ENCODE measurements around the gene HERC6. TPM values are rescaled to one million over a fixed set of nuclear protein-coding genes. Genes with fewer than 3 reads are reported as not detected.
A peak's percentile ranks its signal among the peaks of the same experiment; 100 is the strongest.
"Not testable (repeated sequence)": the region's sequence is repeated elsewhere in the genome, so short reads cannot be mapped to it uniquely, and the experiment has no call there.

The HERC6 gene
- total and polyA plus RNA-seq, 2 donors from 2014 or later = 7.4 to 15.7 TPM

GRCh38 chr4:88366460-88366859, 12.2 kb upstream of the HERC6 start:
- no peaks in the 10 kb centered on the region for H3K36me3 ChIP-seq (ENCODE audit: control insufficient read depth in 2 of 3, insufficient read depth in 3 of 3, low read length in 3 of 3)
- DNase-seq (no peak), FAIRE-seq (no peak)
- no peaks in the 10 kb centered on the region for H3K9me3 ChIP-seq (ENCODE audit: control insufficient read depth in 2 of 3, insufficient read depth in 1 of 3, low read length in 3 of 3)
- no peaks in the 10 kb centered on the region for H3K27me3 ChIP-seq (ENCODE audit: control insufficient read depth, insufficient read depth, low read length)
- intact Hi-C loops (cut with DNase I) = loop anchor here (10.0 kb wide), 1 partner anchor 148 kb away; no protein-coding TSS in a partner anchor
- H3K9ac ChIP-seq (ENCODE audit: low read length in 3 of 3) = no peak overlapping the region
- H3K4me1 ChIP-seq (ENCODE audit: control insufficient read depth in 2 of 3, insufficient read depth in 2 of 3, low read depth in 1 of 3, low read length in 3 of 3) = no peaks in the 10 kb centered on the region
- H3K4me3 ChIP-seq (ENCODE audit: low read length in 3 of 3) = no peak overlapping the region
- H3K27ac ChIP-seq (ENCODE audit: low read depth in 2 of 2, low read length in 2 of 2) = no peak overlapping the region
- TF ChIP-seq, protein P1, sequence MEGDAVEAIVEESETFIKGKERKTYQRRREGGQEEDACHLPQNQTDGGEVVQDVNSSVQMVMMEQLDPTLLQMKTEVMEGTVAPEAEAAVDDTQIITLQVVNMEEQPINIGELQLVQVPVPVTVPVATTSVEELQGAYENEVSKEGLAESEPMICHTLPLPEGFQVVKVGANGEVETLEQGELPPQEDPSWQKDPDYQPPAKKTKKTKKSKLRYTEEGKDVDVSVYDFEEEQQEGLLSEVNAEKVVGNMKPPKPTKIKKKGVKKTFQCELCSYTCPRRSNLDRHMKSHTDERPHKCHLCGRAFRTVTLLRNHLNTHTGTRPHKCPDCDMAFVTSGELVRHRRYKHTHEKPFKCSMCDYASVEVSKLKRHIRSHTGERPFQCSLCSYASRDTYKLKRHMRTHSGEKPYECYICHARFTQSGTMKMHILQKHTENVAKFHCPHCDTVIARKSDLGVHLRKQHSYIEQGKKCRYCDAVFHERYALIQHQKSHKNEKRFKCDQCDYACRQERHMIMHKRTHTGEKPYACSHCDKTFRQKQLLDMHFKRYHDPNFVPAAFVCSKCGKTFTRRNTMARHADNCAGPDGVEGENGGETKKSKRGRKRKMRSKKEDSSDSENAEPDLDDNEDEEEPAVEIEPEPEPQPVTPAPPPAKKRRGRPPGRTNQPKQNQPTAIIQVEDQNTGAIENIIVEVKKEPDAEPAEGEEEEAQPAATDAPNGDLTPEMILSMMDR (IDR thresholded peaks at IDR 0.05; ENCODE audit: borderline replicate concordance, extremely low read depth, insufficient read depth) = no peak

DNA sequence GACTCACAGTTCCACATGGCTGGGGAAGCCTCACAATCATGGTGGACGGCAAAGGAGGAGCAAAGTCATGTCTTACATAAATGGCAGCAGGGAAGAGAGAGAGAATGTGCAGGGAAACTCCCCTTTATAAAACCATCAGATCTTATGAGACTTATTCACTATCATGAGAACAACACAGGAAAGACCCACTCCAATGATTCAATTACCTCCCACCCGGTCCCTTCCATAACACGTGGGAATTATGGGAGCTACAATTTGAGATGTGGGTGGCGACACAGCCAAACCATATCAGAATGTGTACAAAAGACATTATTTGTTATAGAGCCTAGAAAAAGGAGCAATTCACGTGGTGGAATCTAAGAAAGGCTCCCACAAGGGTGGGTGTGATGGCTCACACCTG, 10.8 kb upstream of the HERC6 start:
- no peak for FAIRE-seq
- DNase-seq = no peak
- no peak overlapping the region for H3K27ac ChIP-seq (ENCODE audit: low read depth in 2 of 2, low read length in 2 of 2)
- no peaks in the 10 kb centered on the region for H3K9me3 ChIP-seq (ENCODE audit: control insufficient read depth in 2 of 3, insufficient read depth in 1 of 3, low read length in 3 of 3)
- H3K4me1 ChIP-seq (ENCODE audit: control insufficient read depth in 2 of 3, insufficient read depth in 2 of 3, low read depth in 1 of 3, low read length in 3 of 3) = no peaks in the 10 kb centered on the region
- intact Hi-C loops (cut with DNase I) = loop anchor here (10.0 kb wide), 1 partner anchor 147 kb away; no protein-coding TSS in a partner anchor
- H3K36me3 ChIP-seq (ENCODE audit: control insufficient read depth in 2 of 3, insufficient read depth in 3 of 3, low read length in 3 of 3) = no peaks in the 10 kb centered on the region
- no peak overlapping the region for H3K4me3 ChIP-seq (ENCODE audit: low read length in 3 of 3)
- H3K9ac ChIP-seq (ENCODE audit: low read length in 3 of 3) = no peak overlapping the region
- H3K27me3 ChIP-seq (ENCODE audit: control insufficient read depth, insufficient read depth, low read length) = no peaks in the 10 kb centered on the region
- TF ChIP-seq, protein P1 (IDR thresholded peaks at IDR 0.05; ENCODE audit: borderline replicate concordance, extremely low read depth, insufficient read depth) = no peak

- TF ChIP-seq, protein P1 (IDR thresholded peaks at IDR 0.05; ENCODE audit: borderline replicate concordance, extremely low read depth, insufficient read depth) = peak; percentile 53
- H3K36me3 ChIP-seq (ENCODE audit: control insufficient read depth in 2 of 3, insufficient read depth in 3 of 3, low read length in 3 of 3); H3K4me1 ChIP-seq (ENCODE audit: control insufficient read depth in 2 of 3, insufficient read depth in 2 of 3, low read depth in 1 of 3, low read length in 3 of 3); H3K27ac ChIP-seq (ENCODE audit: low read depth in 2 of 2, low read length in 2 of 2); H3K9ac ChIP-seq (ENCODE audit: low read length in 3 of 3); H3K9me3 ChIP-seq (ENCODE audit: control insufficient read depth in 2 of 3, insufficient read depth in 1 of 3, low read length in 3 of 3); H3K27me3 ChIP-seq (ENCODE audit: control insufficient read depth, insufficient read depth, low read length); H3K4me3 ChIP-seq (ENCODE audit: low read length in 3 of 3): not testable (repeated sequence)
- FAIRE-seq (peak; percentile 50), DNase-seq (peak in 2 of 5 donors; percentile 54 to 79)
- intact Hi-C loops (cut with DNase I) = loop anchor here (10.0 kb wide), 1 partner anchor 146 kb away; no protein-coding TSS in a partner anchor
Observed at GRCh38 chr4:88369180-88369812, 9.4 kb upstream of the HERC6 start.
